ENCODE results near the gene MAD2L1BP. TPM values are rescaled to one million over a fixed set of nuclear protein-coding genes. Genes with fewer than 3 reads are reported as not detected.
"Not testable (repeated sequence)": the region's sequence is repeated elsewhere in the genome, so short reads cannot be mapped to it uniquely, and the experiment has no call there.

Gene MAD2L1BP
- total RNA-seq, 1 donor from 2014 or later: 22.3 TPM

DNA sequence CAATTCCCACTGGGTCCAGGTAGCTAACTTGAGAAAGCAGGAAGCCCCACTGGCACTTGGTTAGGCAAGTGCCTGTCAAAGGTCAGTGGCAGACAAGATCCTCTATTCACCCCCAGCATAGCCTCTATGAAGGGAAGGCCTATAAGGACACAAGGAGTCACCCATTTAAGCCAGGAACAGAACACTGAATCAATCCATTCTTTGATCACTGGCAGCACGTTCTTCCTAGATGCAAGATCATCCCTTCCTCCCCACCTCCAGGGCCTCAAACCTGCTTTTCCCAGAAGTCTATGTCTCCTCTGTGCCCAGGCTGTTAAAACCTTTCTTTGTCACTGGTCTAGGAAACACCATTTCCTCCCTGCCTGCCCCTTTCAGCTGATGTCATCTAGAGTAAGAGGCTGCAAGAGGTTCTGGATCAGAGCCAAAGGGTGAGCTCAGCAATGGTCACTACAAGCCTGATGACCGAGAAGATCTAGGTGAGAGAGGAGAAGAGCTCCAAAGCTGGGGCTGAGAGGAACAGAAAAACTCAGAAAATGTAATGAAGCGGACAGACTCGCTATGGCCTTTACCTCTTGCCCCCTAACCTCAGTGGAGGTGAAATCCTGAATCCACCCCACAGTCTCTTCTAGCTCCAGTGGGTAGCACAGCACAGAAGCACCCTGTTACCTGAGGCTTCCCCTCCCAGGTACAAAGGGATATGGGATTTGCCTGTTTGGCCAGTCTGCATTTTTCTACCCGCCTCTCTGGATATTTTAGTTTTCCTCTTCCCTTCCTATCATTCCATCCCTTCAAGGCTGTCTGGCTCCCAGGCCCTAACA lies 8.4 kb upstream of the MAD2L1BP start:
- peak; percentile 42 for DNase-seq

DNA sequence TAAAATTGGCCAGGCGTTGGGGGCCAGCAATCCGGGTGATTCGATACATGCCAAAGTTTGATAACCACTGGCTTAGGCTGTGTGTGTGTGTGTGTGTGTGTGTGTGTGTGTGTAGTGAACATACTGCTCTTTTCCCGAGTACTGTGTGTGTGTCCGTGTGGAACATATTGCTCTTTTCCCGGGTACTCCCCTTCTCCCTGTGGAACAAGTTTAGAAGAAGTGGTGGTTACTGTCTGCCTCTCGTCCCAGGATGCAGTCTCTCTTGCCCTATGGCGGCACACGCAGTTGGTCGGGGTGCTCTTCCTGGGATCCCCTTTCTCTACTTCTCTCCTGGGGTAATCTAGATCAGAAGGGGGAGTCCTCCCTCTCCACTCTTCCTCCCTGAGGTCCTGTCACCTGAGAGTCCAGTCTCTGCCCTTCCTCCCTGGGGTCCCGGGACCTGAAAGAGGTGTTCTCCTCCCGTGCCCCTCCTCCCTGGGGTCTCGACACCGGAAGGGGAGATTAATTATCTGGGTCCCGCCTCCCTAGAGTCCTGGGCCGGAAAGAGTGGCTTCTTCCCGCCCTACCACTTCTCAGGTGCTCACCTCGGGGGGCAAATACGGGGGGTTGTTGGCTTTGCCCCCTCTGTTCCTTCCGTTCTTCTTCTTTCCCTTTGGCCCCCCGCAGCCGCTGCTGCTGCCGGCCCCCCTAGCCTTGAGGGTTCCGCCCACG lies 7.1 kb upstream of the MAD2L1BP start:
- no peak for DNase-seq

DNA sequence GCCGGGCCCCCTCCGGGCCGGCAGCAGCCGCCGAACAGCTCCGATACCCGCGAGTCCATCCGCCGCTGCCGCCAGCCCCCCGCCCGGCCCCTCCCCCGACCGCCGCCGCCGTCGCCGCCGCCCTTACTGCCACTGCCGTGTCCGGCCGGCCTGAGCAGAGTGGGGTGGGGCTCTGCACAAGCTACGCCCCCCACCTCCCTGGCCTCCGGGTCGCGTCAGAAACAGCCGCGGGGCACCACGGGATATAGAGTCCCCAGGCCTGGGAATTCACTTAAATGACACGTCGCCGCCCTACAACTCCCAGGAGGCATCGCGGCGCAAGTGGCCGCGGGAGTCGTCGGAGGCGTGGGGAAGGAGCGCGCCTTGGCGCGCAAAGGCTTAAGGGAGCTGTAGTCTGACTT lies 6.5 kb upstream of the MAD2L1BP start, which contains the start of gene GTPBP2:
Gene GTPBP2 (minus strand): TSS at position 161 of the 401 bp plus-strand sequence. CDS start 102 bp downstream, at position 59.
- DNase-seq: peak; percentile 99

DNA sequence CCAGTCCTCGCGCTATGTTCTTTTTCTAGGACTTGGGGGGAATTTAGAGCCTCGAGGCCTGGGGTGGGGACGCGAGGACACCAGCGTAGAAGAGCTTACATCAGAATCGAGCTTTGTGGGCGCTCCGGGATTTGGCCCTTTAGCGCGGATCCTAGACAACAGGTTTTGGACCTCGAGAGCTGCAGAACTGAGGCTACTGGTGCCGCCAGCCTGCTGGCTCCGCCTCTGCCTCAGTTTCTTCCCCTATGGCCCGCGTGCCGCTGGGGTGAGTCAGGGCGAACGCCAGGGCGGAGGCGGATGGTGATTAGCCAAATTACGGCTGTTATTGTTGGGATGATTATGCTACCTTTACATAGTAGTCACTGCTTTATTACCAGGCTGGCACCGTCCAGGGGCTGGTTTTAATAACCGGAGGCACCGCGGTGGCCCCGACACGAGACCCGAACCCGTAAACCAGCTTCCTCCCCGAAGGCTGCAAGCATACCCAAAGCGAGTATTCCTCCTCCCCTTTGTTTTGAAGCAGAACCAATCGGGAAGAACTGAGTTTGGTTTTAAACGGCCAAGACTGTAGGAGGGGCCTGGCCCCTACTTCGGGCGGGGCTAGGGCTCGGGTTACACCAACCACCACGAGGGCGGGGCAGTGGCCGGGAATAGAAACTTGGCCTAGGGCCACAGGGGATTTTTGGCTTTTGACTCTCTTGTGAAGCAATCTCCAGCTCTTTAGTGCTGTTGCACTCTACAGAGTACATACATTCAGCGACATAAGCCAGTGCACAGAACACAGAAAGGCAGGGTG lies 5.9 kb upstream of the MAD2L1BP start:
- DNase-seq: peak; percentile 90

DNA sequence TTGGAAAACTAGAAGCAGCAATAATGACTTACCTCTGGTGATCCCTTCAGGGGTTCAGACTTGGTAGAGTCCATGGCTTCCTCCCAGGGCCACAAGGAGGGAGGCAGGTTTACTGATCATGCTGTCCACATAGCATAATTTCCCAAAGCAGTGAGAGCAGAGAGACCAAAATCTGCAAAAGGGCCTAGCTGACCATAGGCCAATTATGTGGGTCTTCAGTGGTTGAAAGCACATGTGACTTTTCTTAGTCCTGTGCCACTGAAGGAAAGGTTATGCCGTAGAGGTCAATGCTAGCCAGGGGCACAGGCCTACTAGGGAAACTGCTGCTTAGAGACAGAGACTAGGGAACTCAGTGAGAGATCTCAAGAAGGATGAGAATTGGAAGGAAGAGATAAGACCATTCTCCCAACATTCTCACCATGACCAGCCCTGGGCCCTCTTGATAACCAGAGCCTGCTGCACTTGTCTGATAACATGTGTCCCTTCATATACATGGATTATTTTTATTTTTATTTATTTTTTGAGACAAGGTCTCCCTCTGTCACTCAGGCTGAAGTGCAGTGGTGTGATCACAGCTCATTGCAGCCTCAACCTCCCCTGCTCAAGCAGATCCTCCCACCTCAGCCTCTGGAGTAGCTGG lies 4.5 kb upstream of the MAD2L1BP start:
- no peak for DNase-seq

DNA sequence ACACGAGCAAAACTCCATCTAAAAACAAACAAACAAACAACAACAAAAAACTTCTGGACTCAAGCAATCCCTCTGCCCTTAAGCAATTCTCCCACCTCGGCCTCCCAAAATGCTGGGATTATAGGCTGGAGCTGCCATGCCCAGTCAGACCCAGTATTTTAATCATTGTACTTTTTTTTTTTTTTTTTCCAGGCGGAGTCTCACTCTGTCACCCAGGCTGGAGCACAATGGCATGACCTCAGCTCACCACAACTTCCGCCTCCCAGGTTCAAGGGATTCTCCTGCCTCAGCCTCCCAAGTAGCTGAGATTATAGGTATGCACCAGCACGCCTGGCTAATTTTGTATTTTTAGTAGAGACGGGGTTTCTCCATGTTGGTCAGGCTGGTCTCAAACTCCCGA lies 2.6 kb upstream of the MAD2L1BP start:
- not testable (repeated sequence) for DNase-seq

DNA sequence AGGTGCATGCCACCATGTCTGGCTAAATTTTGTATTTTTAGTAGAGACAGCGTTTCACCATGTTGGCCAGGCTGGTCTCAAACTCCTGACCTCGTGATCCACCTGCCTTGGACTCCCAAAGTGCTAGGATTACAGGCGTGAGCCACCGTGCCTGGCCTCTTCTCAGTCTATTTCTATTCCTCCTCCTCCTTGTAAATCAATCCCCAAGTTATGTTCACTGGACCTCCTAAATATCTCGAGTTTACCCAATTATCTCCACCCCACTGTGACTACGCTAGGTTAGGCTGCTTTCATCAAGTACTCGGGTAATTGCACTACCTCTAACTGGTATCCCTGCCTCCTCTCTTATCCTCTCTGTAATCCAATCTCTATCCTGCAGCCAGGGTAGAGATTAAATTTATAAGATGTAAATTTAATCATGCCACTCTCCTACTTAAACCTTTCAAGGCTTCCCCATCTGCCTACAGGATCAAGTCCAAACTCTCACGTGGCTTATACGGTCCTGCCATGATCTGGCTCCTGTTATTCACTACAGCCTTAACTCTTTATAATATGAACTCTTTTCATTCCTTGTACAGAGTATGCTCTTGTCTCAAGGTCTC lies 837 bp upstream of the MAD2L1BP start:
- DNase-seq: no peak

DNA sequence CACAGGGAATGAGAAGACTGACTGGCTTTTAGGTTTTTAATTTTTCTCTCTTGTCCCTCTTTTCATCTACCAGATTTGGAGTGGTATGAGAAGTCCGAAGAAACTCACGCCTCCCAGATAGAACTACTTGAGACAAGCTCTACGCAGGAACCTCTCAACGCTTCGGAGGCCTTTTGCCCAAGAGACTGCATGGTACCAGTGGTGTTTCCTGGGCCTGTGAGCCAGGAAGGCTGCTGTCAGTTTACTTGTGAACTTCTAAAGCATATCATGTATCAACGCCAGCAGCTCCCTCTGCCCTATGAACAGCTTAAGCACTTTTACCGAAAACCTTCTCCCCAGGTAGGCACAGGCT lies 644 bp downstream of the MAD2L1BP start:
- DNase-seq: no peak

DNA sequence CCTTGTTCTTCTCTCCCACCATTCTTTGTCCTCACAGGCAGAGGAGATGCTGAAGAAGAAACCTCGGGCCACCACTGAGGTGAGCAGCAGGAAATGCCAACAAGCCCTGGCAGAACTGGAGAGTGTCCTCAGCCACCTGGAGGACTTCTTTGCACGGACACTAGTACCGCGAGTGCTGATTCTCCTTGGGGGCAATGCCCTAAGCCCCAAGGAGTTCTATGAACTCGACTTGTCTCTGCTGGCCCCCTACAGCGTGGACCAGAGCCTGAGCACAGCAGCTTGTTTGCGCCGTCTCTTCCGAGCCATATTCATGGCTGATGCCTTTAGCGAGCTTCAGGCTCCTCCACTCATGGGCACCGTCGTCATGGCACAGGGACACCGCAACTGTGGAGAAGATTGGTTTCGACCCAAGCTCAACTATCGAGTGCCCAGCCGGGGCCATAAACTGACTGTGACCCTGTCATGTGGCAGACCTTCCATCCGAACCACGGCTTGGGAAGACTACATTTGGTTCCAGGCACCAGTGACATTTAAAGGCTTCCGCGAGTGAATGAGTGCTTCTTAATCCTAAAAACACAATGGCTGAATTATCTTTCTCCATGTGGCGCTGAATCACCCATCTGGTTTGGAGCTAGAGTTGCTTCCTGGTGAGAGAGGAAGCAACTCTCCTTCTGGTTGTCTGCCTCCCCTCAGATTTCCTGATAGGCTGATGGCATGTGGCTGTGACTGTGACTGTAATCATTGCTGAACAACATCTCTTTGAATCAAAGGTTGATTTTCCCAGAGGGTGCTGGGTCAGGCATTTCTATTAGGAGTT lies 4.6 kb downstream of the MAD2L1BP start:
- no peak for DNase-seq

DNA sequence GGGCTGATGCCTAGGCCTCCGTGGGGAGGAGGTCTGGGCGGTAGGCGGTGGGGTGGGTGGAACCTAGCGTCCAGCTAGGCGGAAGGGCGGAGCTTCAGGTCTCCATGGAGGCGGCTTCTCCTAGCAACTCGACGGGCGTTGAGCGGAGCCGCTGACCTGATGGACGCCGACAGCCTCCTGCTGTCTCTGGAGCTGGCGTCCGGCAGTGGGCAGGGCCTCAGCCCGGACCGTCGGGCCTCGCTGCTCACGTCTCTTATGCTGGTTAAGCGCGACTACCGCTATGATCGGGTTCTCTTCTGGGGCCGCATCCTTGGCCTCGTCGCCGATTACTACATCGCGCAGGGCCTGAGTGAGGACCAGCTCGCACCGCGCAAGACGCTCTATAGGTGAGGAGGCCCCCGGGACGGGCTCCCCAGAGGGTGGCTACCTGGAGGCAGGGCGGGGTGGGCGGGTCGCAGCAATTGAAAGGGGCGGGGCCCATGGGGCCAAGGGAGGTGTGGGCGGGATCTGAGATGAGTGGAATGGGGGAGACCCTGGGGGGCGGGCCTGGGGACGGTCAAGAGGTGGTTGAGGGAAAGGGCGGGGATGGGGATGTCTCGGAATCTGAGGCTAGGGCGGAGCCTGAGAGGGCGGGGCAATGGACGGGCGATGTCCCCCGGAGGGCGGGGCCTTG lies 9.4 kb downstream of the MAD2L1BP start, which contains the start of gene RSPH9:
Gene RSPH9 (plus strand): TSS at position 97 of the 673 bp plus-strand sequence. CDS start 63 bp downstream, at position 160.
- no peak for DNase-seq

DNA sequence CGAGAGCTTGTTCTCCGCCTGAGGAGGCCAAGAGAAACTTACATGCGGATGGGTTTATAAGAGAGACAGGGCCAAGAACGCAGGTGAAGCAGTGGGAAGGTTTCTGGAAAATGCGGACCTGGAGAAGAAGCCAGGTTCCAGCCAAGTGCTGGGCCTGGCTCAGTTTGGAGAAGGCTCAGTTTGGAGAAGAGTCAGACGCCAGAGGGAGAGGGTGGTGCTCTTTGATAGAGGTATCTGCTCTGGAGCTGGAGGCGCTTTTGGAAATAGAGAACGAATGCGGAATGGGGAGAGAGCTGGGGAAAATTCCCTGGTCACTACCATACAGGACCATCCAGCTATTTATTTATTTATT lies 9.9 kb downstream of the MAD2L1BP start:
- DNase-seq: no peak

DNA sequence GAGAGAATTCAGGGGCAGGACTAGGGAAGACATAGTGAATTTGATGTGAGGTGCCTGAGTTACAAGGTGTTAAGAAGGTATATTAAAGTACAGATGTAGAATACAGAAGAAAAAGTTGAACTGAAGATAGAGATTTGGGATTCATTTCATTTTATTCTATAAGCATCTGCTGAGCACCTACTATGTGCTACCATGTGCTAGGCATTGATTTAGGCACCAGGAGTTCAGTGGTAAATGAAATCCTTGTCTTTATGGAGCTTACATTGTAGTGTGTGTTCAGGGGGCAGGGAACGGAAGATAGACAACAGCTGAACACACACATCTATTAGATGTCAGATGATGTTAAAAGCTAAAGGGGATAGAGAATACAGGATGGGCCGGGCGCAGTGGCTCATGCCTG lies 12.0 kb downstream of the MAD2L1BP start:
- DNase-seq: no peak

DNA sequence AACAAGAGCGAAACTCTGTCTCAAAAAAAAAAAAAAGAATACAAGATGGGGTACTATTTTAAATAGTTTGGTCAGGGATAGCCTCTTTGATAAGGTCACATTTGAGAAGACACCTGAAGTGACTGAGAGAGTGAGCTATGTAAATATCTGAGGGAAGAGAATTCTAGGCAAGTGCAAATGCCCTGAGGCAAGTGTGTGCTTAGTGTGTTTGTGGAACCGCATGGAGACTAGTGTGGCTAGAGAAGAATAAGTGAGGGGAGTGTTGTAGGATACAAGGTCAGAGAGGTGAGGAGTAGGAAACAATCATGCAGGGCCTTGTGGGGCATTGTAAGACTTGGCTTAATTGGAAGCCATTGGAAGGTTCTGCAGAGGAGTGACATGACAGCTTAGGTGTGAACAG lies 12.6 kb downstream of the MAD2L1BP start:
- DNase-seq: no peak

DNA sequence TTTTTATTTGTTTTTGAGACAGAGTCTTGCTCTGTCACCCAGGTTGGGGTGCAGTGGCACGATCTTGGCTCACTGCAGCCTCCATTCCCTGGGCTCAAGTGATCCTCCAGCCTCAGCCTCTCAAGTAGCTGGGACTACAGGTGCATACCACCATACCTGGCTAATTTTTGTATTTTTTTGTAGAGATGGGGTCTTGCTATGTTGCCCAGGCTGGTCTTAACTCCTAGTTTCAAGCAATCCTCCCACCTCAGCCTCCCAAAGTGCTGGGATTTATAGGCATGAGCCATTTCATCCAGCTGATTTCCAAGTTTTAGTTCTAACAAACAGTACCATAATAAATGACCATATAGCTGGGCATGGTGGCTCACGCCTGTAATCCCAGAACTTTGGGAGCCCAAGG lies 17.2 kb downstream of the MAD2L1BP start:
- not testable (repeated sequence) for DNase-seq

DNA sequence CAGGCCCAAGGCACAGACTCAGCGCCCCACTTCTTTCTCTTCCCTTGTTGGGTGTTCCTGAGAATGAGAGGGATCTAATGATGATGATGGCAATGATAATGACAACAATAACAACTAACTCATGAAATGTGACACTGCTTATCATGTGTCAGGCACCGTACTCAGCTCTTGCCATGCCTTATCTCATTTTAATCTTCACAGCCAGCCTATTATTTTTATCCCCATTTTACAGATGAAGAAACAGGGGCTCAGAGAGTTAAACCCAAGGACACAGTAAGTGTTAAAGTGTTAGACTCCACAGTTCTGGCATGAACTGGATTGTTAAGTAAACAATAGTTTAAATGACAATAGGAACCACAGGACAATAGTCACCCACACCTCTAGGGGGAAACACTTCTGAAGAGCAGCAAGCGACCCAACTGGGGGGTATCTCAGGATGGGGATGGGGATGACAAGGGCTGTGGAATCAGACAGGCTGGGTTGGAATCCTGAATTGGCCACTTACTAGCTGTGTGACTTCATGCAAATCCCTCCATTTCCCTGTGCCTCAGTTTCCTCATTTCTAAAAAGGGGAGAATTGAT lies 21.7 kb downstream of the MAD2L1BP start:
- no peak for DNase-seq

DNA sequence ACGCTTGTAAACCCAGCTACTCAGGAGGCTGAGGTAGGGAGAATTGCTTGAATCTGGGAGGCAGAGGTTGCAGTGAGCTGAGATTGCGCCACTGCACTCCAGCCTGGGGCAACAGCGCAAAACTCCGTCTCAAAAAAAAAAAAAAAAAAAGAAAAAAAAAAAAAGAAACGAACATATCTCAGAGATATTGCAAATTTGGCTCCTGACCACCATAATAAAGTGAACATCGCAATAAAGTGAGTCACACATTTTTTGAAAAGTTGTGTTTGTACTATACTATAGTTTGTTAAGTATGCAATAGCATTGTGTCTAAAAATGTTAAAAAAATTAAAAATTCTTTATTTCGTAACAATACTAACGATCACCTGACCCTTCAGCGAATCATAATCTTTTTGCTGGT lies 22.5 kb downstream of the MAD2L1BP start:
- DNase-seq: no peak

DNA sequence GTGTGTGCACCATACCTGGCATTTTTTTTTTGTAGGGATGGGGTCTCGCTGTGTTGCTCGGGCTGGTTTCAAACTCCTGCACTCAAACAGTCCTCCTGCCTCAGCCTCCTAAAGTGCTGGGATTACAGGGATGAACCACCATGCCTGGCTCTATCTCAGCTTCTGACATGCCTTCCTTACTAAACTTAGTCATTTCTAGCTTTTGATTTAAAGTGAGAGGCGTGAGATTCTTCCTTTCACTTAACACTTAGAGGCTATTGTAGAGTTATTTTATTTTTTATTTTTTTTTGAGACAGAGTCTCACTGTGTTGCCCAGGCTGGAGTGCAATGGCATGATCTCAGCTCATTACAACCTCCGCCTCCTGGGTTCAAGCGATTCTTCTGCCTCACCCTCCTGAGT lies 27.3 kb downstream of the MAD2L1BP start:
- DNase-seq: not testable (repeated sequence)

DNA sequence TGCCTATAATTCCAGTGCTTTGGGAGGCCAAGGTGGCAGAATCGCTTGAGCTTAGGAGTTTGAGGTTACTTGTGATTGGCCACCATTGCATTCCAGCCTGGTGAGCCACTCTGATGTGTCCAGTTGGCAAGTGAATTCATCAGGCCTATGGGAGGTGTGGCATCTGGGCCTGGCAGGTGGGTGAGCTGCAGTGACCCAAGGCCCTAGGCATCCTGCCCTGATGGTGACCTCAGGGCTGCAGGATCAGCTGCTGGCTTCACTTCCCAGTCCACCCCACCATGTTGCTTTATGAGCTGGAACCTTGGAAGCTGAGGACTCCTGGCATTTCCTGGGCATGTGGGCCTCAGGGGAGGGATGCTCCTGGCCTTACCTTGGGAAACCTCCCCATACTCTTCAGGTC lies 29.7 kb downstream of the MAD2L1BP start:
- no peak for DNase-seq

DNA sequence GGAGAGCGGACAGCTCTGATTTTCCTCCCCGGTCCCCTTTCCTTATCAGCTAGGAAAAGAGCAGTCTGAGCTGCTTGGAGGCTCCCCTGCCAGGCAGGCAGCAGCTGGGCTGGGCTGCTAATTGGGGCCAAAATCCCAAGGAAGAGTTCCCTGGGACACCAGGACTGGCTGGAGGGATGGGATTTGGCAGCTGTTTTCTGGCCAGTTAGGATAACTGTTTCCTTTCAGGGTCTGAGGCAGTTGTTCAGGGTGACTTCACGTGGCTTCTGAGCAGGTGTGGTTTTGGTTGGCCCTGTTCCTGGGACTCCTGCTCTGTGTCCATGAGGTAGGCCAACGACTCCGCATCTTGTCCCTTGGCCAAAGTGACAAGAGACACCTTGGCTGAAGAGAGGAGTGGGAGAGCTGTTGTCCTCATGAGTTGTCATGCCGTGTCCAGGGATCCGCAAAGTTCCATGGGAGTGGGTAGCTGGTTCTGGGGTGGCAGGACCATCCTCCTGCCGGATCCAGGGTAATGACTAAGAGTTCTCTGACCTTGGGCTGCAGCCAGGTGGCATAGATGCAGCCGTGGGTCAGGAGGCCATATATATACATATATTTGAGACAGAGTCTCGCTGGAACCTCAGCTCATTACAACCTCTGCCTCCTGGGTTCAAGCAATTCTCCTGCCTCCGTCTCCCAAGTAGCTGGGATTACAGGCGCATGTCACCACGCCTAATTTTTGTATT lies 30.7 kb downstream of the MAD2L1BP start:
- no peak for DNase-seq

Measured in occipital lobe (tissue), 2 donors.